HG02571 (cell line): ENCODE measurements around the gene RAB1B.
"Not testable (repeated sequence)": the region's sequence is repeated elsewhere in the genome, so short reads cannot be mapped to it uniquely, and the experiment has no call there.

Experiments used
- ATAC-seq: cut with Tn5 transposase; IDR thresholded peaks from one replicate; pipeline ENCODE4 v1.9.1; 2021; ENCODE audit warnings: mild to moderate bottlenecking, moderate library complexity; ENCODE audit not compliant: unreplicated experiment

RAB1B gene

DNA sequence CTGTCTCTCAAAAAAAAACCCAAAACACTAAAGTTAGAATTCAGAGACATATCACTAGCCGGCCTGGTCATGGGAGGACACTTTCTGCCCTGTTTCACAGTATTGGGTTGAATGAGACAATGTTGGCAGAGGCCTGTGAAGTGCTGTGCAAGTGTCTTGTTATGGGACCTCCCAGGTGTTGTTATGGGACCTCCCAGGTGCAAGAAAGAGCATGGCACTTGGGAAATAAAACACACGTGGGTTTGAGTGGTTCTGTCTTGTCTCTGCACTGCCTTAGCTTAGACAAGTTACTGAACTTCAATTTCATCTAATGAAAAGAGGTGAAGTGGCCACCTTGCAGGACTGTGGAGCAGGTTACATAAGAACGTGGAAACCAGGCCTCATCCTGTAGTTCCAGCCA is 28.9 kb upstream of the RAB1B start:
- ATAC-seq: no peak

- ATAC-seq: no peak
Observed at GRCh38 chr11:66239998-66240780, 28.2 kb upstream of the RAB1B start.

- no peak for ATAC-seq
Observed at GRCh38 chr11:66240781-66241136, 27.7 kb upstream of the RAB1B start.

DNA sequence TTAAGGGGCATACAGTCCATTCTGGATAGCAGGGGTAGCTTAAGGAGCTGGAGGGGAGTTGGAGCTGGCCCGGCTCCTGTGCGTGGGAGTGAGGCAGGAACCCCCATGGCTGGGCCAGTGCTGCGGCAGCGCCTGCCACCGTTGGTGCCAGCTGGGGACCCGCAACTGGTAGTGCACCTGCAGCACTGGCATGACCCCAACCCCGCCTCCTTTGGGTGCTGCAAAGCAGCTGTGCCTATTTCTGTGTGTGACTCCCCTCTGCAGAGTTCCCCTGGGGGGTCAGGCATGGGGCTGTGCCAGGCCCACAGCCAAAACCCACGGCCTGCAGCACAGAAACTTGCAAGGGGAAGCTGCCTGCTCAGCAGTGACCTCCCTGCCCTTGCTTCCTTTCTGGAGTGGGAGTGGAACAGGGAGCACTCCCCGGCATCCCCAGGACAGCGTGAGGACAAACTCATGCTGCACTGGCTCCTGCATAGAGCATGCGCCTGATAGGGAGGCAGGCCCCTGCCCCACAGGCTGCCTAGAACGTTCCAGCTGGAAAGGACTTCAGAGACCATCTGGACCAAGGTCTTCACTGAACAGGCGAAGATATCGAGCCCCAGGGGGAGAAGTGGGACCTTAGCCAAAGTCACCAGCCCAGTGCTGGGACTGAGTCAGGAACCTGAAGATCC is 26.2 kb upstream of the RAB1B start:
- ATAC-seq: no peak

- ATAC-seq: no peak
Observed at GRCh38 chr11:66243782-66244535, 24.5 kb upstream of the RAB1B start.

GRCh38 chr11:66247295-66247694 is 21.1 kb upstream of the RAB1B start:
- ATAC-seq: no peak

GRCh38 chr11:66247801-66248200 is 20.6 kb upstream of the RAB1B start:
- ATAC-seq: no peak

DNA sequence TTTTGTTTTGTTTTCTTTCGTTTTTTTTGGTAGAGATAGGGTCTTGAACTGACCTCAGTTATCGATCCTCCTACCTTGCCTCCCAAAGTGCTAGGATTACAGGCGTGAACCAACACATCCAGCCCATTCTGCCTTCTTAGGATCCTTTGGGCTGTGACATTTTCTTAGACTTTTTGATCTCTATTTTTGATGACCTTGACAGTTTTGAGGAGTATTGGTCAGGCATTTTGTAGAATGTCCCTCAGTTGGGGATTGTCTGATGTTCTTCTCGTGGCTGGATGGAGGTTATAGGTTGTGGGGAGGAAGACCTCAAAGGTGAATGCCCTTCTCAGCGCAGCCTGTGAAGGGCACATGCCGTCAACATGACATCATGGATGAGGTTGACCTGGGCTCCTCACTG is 19.5 kb upstream of the RAB1B start:
- ATAC-seq: no peak

DNA sequence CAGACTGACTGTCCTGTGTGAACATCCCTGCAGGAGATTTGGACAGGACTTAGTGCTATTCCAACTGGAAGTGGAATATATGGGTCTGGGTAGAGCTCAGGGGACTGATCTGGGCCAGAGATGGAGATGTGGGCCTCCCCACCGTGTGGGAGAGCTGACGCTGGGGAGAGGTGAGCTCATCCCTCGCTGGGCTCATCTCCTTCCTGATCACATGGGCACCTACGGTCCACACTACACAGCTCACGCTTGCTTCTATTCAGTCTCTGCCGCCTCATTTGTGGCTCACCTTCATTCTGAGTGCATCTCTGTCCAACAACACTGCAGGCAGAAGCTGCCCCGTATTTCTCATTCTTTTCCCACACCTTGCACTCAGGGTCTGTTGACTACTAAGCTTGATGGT is 16.6 kb upstream of the RAB1B start:
- ATAC-seq: no peak

GRCh38 chr11:66253081-66253480 is 15.4 kb upstream of the RAB1B start:
- not testable (repeated sequence) for ATAC-seq

DNA sequence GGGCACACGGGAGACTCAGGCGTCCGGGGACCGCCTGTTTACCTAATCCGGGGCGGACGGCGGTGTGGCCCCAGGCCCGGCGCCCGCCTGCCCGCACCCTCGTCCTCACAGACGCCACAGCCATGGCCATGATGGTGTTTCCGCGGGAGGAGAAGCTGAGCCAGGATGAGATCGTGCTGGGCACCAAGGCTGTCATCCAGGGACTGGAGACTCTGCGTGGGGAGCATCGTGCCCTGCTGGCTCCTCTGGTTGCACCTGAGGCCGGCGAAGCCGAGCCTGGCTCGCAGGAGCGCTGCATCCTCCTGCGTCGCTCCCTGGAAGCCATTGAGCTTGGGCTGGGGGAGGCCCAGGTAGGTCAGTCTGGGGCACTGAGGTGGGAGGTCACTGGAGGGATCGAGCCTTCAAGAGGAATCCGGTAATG is 10.0 kb upstream of the RAB1B start:
- no peak for ATAC-seq

DNA sequence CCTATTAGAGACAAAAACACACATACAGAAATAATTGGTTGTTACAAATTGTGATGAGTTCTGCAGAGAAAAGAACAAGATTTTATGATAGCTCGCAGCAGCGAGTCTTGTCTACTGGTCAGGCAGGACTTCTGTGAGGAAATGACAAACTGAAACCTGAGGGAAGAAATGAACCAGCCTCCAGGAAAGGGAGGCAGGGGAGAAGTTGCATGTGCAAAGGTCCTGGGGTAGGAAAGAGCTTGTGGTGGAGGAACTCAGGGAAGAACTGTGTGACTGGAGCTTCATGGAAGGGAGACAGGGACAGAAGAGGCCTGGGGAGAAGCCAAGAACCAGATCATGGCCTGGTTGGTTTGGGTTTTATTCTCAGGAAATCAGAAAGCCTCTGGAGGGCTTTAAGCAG is 9.2 kb upstream of the RAB1B start:
- no peak for ATAC-seq

- ATAC-seq: no peak
Observed at GRCh38 chr11:66259956-66260355, 8.5 kb upstream of the RAB1B start.

DNA sequence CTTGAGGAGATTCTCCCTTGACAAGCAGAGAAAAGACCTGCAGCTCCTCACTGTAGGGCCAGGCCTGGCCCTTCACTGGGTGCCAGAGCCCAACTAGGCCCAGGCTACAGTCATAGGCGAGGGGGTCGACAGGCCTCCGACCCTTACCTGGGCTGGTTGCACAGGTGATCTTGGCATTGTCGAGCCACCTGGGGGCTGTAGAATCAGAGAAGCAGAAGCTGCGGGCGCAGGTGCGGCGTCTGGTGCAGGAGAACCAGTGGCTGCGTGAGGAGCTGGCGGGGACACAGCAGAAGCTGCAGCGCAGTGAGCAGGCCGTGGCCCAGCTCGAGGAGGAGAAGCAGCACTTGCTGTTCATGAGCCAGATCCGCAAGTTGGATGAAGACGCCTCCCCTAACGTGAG is 6.9 kb upstream of the RAB1B start:
- ATAC-seq: no peak

DNA sequence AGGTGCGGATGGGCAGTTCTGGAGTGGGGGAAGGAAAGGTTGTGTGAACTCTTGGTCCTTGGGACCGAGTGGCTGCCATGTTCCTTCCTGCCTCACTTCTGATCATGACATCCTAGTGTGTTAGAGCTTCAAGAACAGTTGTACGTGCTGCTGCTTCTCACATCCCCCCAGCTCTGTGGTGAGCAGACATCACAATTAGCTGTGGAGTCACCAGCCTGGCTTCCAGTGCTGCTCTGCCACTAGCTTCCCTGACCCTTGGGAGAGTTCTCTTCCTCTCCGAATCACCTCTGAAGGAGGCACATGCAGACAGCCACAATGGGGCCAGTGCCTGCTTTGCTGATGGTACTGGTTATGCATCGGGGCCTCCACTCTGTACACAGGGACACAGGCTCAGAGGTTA is 6.2 kb upstream of the RAB1B start:
- no peak for ATAC-seq

GRCh38 chr11:66262696-66263095 is 5.7 kb upstream of the RAB1B start:
- no peak for ATAC-seq

- ATAC-seq: no peak
Observed at GRCh38 chr11:66263231-66263630, 5.2 kb upstream of the RAB1B start.

GRCh38 chr11:66263785-66264184 is 4.7 kb upstream of the RAB1B start:
- ATAC-seq: no peak

GRCh38 chr11:66264383-66264782 is 4.1 kb upstream of the RAB1B start:
- ATAC-seq: no peak

- ATAC-seq: no peak
Observed at GRCh38 chr11:66264914-66265313, 3.5 kb upstream of the RAB1B start.

GRCh38 chr11:66265531-66266377 is 2.7 kb upstream of the RAB1B start:
- no peak for ATAC-seq
